Endothelial cell of umbilical vein (primary cell): ENCODE measurements around the gene DGAT2. TPM values are rescaled to one million over a fixed set of nuclear protein-coding genes. Genes with fewer than 3 reads are reported as not detected.

Experiments used
- BruUV-seq: library from RNA; stranded (reverse); fragments of 400-500 nt; replicated peaks from 2 replicates; lab custom pipeline; 2021; lab: Mats Ljungman, UMichigan
- CTCF ChIA-PET: fragments of 300-600, 350-600 bp; sonication (Branson Sonifier 250); formaldehyde crosslinking; loops from one replicate; lab custom pipeline; 2021; ENCODE audit warnings: antibody characterized with exemption, inconsistent platforms; lab: Charles Lee
- POLR2A ChIA-PET: fragments of 300-600, 350-600 bp; sonication (Branson Sonifier 250); formaldehyde crosslinking; loops from one replicate; lab custom pipeline; 2021; ENCODE audit warnings: antibody characterized with exemption, inconsistent platforms; lab: Charles Lee
- DNase-seq: peaks from one replicate; pipeline ENCODE4 v3.0.0-alpha.2; 2011; ENCODE audit warnings: low read depth, low spot score
- FAIRE-seq: peaks from 2 replicates; lab custom pipeline; 2011; peaks lifted over from hg19 to GRCh38; lab: Jason Lieb, UNC
- H2AFZ ChIP-seq: 2 replicates; pipeline ENCODE4 v1.6.0; 2012; ENCODE audit warnings: low read depth, low read length, control low read depth, inconsistent platforms
- H3K27ac ChIP-seq: 2 replicates; pipeline ENCODE4 v1.5.1; 2011; ENCODE audit warnings: low read depth, mild to moderate bottlenecking, control low read depth, low read length, moderate library complexity; ENCODE audit not compliant: insufficient read depth
- H3K27me3 ChIP-seq, 2 experiments: 2 replicates each; pipeline versions ENCODE4 v1.6.0 to v1.6.1; 2011; ENCODE audit warnings: low read length in 2 of 2, mixed read lengths in 1 of 2; ENCODE audit not compliant: control insufficient read depth in 2 of 2, insufficient read depth in 2 of 2
- H3K36me3 ChIP-seq, 2 experiments: 2 replicates in 1 of 2; 3 replicates in 1 of 2; pipeline ENCODE4 v1.5.1; 2011; ENCODE audit warnings: low read length in 2 of 2, mild to moderate bottlenecking in 1 of 2, moderate library complexity in 1 of 2; ENCODE audit not compliant: control insufficient read depth in 2 of 2, insufficient read depth in 2 of 2; ENCODE audit errors: extremely low read depth in 1 of 2
- H3K4me1 ChIP-seq: 3 replicates; pipeline ENCODE4 v1.5.1; 2011; ENCODE audit warnings: mild to moderate bottlenecking, low read length; ENCODE audit not compliant: control insufficient read depth, insufficient read depth; ENCODE audit errors: extremely low read depth
- H3K4me2 ChIP-seq: 2 replicates; pipeline ENCODE4 v1.6.1; 2011; ENCODE audit warnings: low read length, control low read depth, mixed read lengths; ENCODE audit not compliant: insufficient read depth
- H3K4me3 ChIP-seq, 3 experiments: fragments of 200-600 bp in 1 of 3; sonication (generic), shearing (Covaris generic) in 1 of 3; replicated peaks in 1 of 3; 2 replicates each; pipeline ENCODE4 v1.5.1; 2011 to 2016; ENCODE audit warnings: control low read depth in 3 of 3, low read length in 3 of 3, mild to moderate bottlenecking in 2 of 3, inconsistent platforms in 1 of 3, low read depth in 1 of 3, moderate library complexity in 1 of 3; ENCODE audit not compliant: insufficient read depth in 1 of 3
- H3K79me2 ChIP-seq: 2 replicates; pipeline ENCODE4 v1.6.0; 2012; ENCODE audit warnings: low read length, inconsistent platforms; ENCODE audit not compliant: control insufficient read depth, insufficient read depth
- H3K9ac ChIP-seq: replicated peaks from 2 replicates; pipeline ENCODE3; 2011; ENCODE audit warnings: low read length, control low read depth; ENCODE audit not compliant: insufficient read depth; ENCODE audit errors: extremely low read depth
- H3K9me1 ChIP-seq: replicated peaks from 3 replicates; pipeline ENCODE4 v1.6.0; 2011; ENCODE audit warnings: mild to moderate bottlenecking, low read length; ENCODE audit not compliant: control insufficient read depth, insufficient read depth; ENCODE audit errors: extremely low read depth
- H3K9me3 ChIP-seq: replicated peaks from 2 replicates; pipeline ENCODE4 v1.5.1; 2012; ENCODE audit warnings: low read length, inconsistent platforms; ENCODE audit not compliant: control insufficient read depth, insufficient read depth
- H4K20me1 ChIP-seq: replicated peaks from 2 replicates; pipeline ENCODE3; 2011; ENCODE audit warnings: mild to moderate bottlenecking, low read length; ENCODE audit not compliant: control insufficient read depth, insufficient read depth; ENCODE audit errors: extremely low read depth
- CTCF ChIP-seq, 2 donors: IDR thresholded peaks; 1 replicate in 1 of 2; 2 replicates in 1 of 2; pipeline ENCODE4 v1.5.1; 2011; ENCODE audit warnings: low read length in 2 of 2, mild to moderate bottlenecking in 2 of 2, moderate library complexity in 2 of 2, control low read depth in 1 of 2, inconsistent platforms in 1 of 2, low read depth in 1 of 2; ENCODE audit not compliant: insufficient read depth in 1 of 2; ENCODE audit errors: extremely low read depth in 1 of 2
- EZH2 ChIP-seq: IDR thresholded peaks from 2 replicates; pipeline ENCODE4 v1.6.1; 2012; ENCODE audit warnings: borderline replicate concordance, low read depth, mild to moderate bottlenecking, moderate library complexity, low read length, inconsistent platforms; ENCODE audit not compliant: severe bottlenecking
- FOS ChIP-seq: IDR thresholded peaks from 2 replicates; pipeline ENCODE4 v1.6.1; 2011; ENCODE audit warnings: mild to moderate bottlenecking, low read length, moderate library complexity, borderline replicate concordance; ENCODE audit not compliant: insufficient read depth
- GATA2 ChIP-seq: IDR thresholded peaks from 2 replicates; pipeline ENCODE4 v1.7.0; 2011; ENCODE audit warnings: low read depth, mild to moderate bottlenecking, moderate library complexity, mixed read lengths, low read length; ENCODE audit not compliant: insufficient read length, insufficient read depth
- JUN ChIP-seq: IDR thresholded peaks from 2 replicates; pipeline ENCODE4 v1.6.1; 2011; ENCODE audit warnings: borderline replicate concordance, low read depth; ENCODE audit not compliant: insufficient read length, insufficient read depth
- MAX ChIP-seq: IDR thresholded peaks from 2 replicates; pipeline ENCODE4 v1.6.1; 2011; ENCODE audit not compliant: insufficient read depth, insufficient read length
- MYC ChIP-seq: IDR thresholded peaks from one replicate; pipeline ENCODE4 v1.6.1; 2011; ENCODE audit warnings: mild to moderate bottlenecking, low read depth, low read length
- POLR2A ChIP-seq: IDR thresholded peaks from 2 replicates; pipeline ENCODE4 v1.6.1; 2012; ENCODE audit warnings: low read depth, mild to moderate bottlenecking, control low read depth, low read length
- POLR2AphosphoS5 ChIP-seq: IDR thresholded peaks from 2 replicates; pipeline ENCODE4 v1.6.1; 2012; ENCODE audit warnings: low read depth, mild to moderate bottlenecking, control low read depth, low read length, moderate library complexity; ENCODE audit not compliant: insufficient read depth
- dilution Hi-C: fragments of 300-500 bp; cut with MboI; formaldehyde crosslinking; loops from one replicate; pipeline ENCODE4 v1.15.0; 2019; ENCODE audit warnings: low sequenced_read_pairs; ENCODE audit not compliant: extremely low pct_ligation_motif_present
- intact Hi-C: fragments of 100-400 bp; cut with micrococcal nuclease; formaldehyde crosslinking; loops from one replicate; pipeline ENCODE4 v1.10.0; 2022
- polyA plus RNA-seq, 4 experiments: library from polyadenylated mRNA; depleted of rRNA in 3 of 4; stranded (reverse) in 3 of 4; unstranded in 1 of 4; fragments of >200 nt; gene quantifications; 2 replicates each; pipeline versions ENCODE4 v1.2.1 to v1.2.3, GENCODE V29; 2011 to 2012; ENCODE audit warnings: missing spikeins in 1 of 4
- total RNA-seq: library from RNA; stranded (reverse); gene quantifications from 2 replicates; pipeline ENCODE4 v1.2.3, GENCODE V29; 2021

DGAT2 gene
- total and polyA plus RNA-seq, 2 donors (not counting 3 experiments of a cell fraction or from before 2014, with no cell fraction given), result 0.55 to 0.79 TPM

GRCh38 chr11:75781296-75781695, 12.7 kb downstream of the DGAT2 start:
- Histone ChIP-seq H3K4me1 (peaks cover 11% of the 10 kb centered on the region), H3K9ac (no peak overlapping the region), H3K4me3 (no peak overlapping the region), H3K9me1 (no peaks in the 10 kb centered on the region), H2AFZ (no peak overlapping the region), H4K20me1 (no peaks in the 10 kb centered on the region), H3K36me3 (no peaks in the 10 kb centered on the region), H3K9me3 (no peaks in the 10 kb centered on the region), H3K27me3 (no peaks in the 10 kb centered on the region), H3K4me2 (no peak overlapping the region), H3K27ac (no peak overlapping the region), H3K79me2 (no peaks in the 10 kb centered on the region)
- no peak for TF ChIP-seq FOS
- TF ChIP-seq EZH2, result no peak
- no peak for TF ChIP-seq MAX
- no peak for TF ChIP-seq POLR2A
- no peak for TF ChIP-seq JUN
- no peak for TF ChIP-seq MYC
- TF ChIP-seq GATA2, result no peak
- TF ChIP-seq CTCF (IDR thresholded peaks at IDR 0.05; ENCODE audit: extremely low read depth in 1 of 2, insufficient read depth in 1 of 2, low read depth in 1 of 2, low read length in 2 of 2), result no peak
- no peak for TF ChIP-seq POLR2AphosphoS5
- no TSS peak for BruUV-seq
- FAIRE-seq (no peak), DNase-seq (no peak)
- intact Hi-C loops (no loop called here), dilution Hi-C loops (no loop called here)
- ChIA-PET CTCF (interaction anchor here (0.9 to 1.5 kb wide), 3 partner anchors 22 to 371 kb away, joined by 3 to 5 read pairs (median 4); no protein-coding TSS in a partner anchor), POLR2A (no interaction called here)
